ENCODE data around the gene DLL1.

DNA sequence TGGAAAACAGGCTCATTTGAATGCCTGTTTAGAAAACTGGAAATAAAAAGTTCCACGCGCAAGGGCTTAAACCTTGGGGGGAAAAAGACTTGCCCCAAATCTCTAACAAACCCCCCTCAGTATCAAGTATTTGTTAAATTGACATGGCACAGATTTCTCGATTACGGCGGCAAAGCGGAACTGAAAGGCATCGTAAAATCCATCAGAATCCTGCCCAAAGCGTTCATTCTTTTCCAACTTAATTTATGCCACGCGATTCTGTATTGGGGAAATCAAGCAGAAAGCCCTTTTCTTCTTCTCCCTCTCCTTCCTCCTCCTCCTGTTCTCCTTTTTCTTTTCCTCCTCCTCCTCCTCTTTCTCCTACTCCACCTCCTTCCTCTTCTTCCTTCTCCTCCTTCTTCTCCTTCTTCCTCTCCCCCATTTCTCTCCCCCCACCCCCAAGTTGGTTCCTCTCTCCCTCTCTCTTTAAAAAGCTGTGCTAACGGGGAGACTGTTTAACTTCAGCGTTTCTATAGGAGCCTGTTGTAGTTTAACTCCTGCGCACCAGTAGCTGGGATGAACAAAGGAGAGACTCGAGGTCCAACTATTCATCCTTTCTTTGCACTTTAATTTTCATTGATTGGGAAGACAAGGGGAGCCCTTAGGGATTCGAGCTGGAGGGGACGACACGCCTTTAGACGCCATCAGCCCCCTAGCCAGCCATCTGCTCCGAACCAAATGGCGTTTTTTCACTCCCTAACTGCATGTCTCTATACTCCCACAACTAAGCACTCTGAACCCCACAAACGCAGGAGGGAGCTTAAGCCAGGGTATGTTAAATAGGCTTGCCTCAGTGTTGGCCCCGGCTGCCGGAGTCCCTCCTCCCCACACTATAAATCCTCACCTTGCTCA, 2.7 kb upstream of the DLL1 start:
- TF ChIP-seq, protein P1, sequence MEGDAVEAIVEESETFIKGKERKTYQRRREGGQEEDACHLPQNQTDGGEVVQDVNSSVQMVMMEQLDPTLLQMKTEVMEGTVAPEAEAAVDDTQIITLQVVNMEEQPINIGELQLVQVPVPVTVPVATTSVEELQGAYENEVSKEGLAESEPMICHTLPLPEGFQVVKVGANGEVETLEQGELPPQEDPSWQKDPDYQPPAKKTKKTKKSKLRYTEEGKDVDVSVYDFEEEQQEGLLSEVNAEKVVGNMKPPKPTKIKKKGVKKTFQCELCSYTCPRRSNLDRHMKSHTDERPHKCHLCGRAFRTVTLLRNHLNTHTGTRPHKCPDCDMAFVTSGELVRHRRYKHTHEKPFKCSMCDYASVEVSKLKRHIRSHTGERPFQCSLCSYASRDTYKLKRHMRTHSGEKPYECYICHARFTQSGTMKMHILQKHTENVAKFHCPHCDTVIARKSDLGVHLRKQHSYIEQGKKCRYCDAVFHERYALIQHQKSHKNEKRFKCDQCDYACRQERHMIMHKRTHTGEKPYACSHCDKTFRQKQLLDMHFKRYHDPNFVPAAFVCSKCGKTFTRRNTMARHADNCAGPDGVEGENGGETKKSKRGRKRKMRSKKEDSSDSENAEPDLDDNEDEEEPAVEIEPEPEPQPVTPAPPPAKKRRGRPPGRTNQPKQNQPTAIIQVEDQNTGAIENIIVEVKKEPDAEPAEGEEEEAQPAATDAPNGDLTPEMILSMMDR (IDR thresholded peaks at IDR 0.05) = no peak
- TF ChIP-seq POLR2A (IDR thresholded peaks at IDR 0.05) (no peak), POLR2AphosphoS5 (IDR thresholded peaks at IDR 0.05) (no peak)

Measured in breast epithelium (tissue), 3 donors.